Right ventricle myocardium inferior (tissue), 1 donor: ENCODE results near the gene SERPINB11. TPM values are rescaled to one million over a fixed set of nuclear protein-coding genes. Genes with fewer than 3 reads are reported as not detected.
"Not testable (repeated sequence)": the region's sequence is repeated elsewhere in the genome, so short reads cannot be mapped to it uniquely, and the experiment has no call there.

Source experiments
- ATAC-seq: fragments of 200-7000 bp; cut with Tn5 transposase; one replicate; pipeline ENCODE4 v1.9.1; 2020; ENCODE audit warnings: mild to moderate bottlenecking, moderate library complexity
- DNase-seq: peaks from one replicate; pipeline ENCODE4 v3.0.0; 2021; ENCODE audit errors: missing footprints
- intact Hi-C: fragments of 100-400 bp; cut with DNase I; formaldehyde crosslinking; loops from one replicate; pipeline ENCODE4 v1.11.0; 2022
- total RNA-seq: library from RNA; stranded (reverse); fragmentation: NEBNext Ultra II Directional; extraction: Animal tissue kit (Norgen Biotek cat#: 25700); gene quantifications from one replicate; pipeline ENCODE4 v1.2.1, GENCODE V29; 2021
- donor health status: DM: no; HTN: yes; CAD: no; lungs with severe emphysema.

The SERPINB11 gene
- total RNA-seq, 1 donor from 2014 or later: not detected

GRCh38 chr18:63708650-63709049 is 5.9 kb downstream of the SERPINB11 start:
- intact Hi-C loops: no loop called here
- ATAC-seq (no peak), DNase-seq (no peak)

GRCh38 chr18:63725682-63726480 is 23.1 kb downstream of the SERPINB11 start:
- intact Hi-C loops: no loop called here
- no peak for ATAC-seq
- DNase-seq: no peak

- ATAC-seq (no peak), DNase-seq (no peak)
- intact Hi-C loops: no loop called here
These were observed 28.0 kb downstream of the SERPINB11 start for GRCh38 chr18:63730773-63731172.

GRCh38 chr18:63731215-63731614 is 28.5 kb downstream of the SERPINB11 start:
- DNase-seq (no peak), ATAC-seq (no peak)
- intact Hi-C loops: no loop called here

GRCh38 chr18:63736876-63737275 is 34.1 kb downstream of the SERPINB11 start:
- intact Hi-C loops: no loop called here
- DNase-seq (no peak), ATAC-seq (no peak)

- ATAC-seq (no peak), DNase-seq (no peak)
- intact Hi-C loops: no loop called here
These were observed 39.0 kb downstream of the SERPINB11 start for GRCh38 chr18:63741769-63742168.

- ATAC-seq (no peak), DNase-seq (no peak)
- intact Hi-C loops: no loop called here
These were observed 44.2 kb downstream of the SERPINB11 start for GRCh38 chr18:63747006-63747405.

GRCh38 chr18:63749489-63749888 is 46.7 kb downstream of the SERPINB11 start:
- DNase-seq (no peak), ATAC-seq (no peak)

GRCh38 chr18:63752636-63753035 is 49.9 kb downstream of the SERPINB11 start:
- DNase-seq (no peak), ATAC-seq (no peak)
- intact Hi-C loops: no loop called here

More at GRCh38 chr18:63749489-63749888, 46.7 kb downstream of the SERPINB11 start:
- intact Hi-C loops: no loop called here

GRCh38 chr18:63753676-63754075 is 50.9 kb downstream of the SERPINB11 start:
- ATAC-seq: no peak
- no peak for DNase-seq
- intact Hi-C loops: no loop called here

GRCh38 chr18:63757541-63757940 is 54.8 kb downstream of the SERPINB11 start:
- no peak for DNase-seq
- ATAC-seq: peak; percentile 16
- intact Hi-C loops: no loop called here

GRCh38 chr18:63758615-63759240 is 56.0 kb downstream of the SERPINB11 start:
- ATAC-seq (no peak), DNase-seq (no peak)
- intact Hi-C loops: no loop called here

GRCh38 chr18:63759786-63760185 is 57.0 kb downstream of the SERPINB11 start:
- intact Hi-C loops, DNase-seq, ATAC-seq: not testable (repeated sequence)

- intact Hi-C loops: no loop called here
- DNase-seq: no peak
- no peak for ATAC-seq
These were observed 59.8 kb downstream of the SERPINB11 start for GRCh38 chr18:63762518-63762917.

GRCh38 chr18:63763831-63764600 is 61.3 kb downstream of the SERPINB11 start:
- DNase-seq: no peak
- intact Hi-C loops: no loop called here
- no peak for ATAC-seq

- ATAC-seq (no peak), DNase-seq (no peak)
- intact Hi-C loops: no loop called here
These were observed 63.1 kb downstream of the SERPINB11 start for GRCh38 chr18:63765837-63766236.
